GM21367 (cell line): ENCODE measurements around the gene ERI3.

Source experiments
- ATAC-seq: cut with Tn5 transposase; IDR thresholded peaks from one replicate; pipeline ENCODE4 v1.9.1; 2021; ENCODE audit not compliant: unreplicated experiment

Gene ERI3

GRCh38 chr1:44318097-44319088, 36.7 kb downstream of the ERI3 start:
- no peak for ATAC-seq

GRCh38 chr1:44316231-44316759, 38.8 kb downstream of the ERI3 start:
- ATAC-seq, result no peak

- ATAC-seq, result no peak
These were observed 39.5 kb downstream of the ERI3 start for GRCh38 chr1:44315521-44315920.

- no peak for ATAC-seq
These were observed 40.6 kb downstream of the ERI3 start for GRCh38 chr1:44314452-44314851.

- no peak for ATAC-seq
These were observed 41.7 kb downstream of the ERI3 start for GRCh38 chr1:44313265-44313918.

- no peak for ATAC-seq
These were observed 42.5 kb downstream of the ERI3 start for GRCh38 chr1:44312399-44313196.

GRCh38 chr1:44310006-44310405, 45.1 kb downstream of the ERI3 start:
- ATAC-seq, result no peak

GRCh38 chr1:44305962-44306422, 49.1 kb downstream of the ERI3 start:
- ATAC-seq, result no peak

- ATAC-seq, result no peak
These were observed 51.5 kb downstream of the ERI3 start for GRCh38 chr1:44303532-44303931.

- ATAC-seq, result no peak
These were observed 52.5 kb downstream of the ERI3 start for GRCh38 chr1:44302541-44302940.

GRCh38 chr1:44301442-44301841, 53.6 kb downstream of the ERI3 start:
- no peak for ATAC-seq

GRCh38 chr1:44300852-44301251, 54.2 kb downstream of the ERI3 start:
- no peak for ATAC-seq

GRCh38 chr1:44297695-44298400, 57.2 kb downstream of the ERI3 start:
- no peak for ATAC-seq

- ATAC-seq, result no peak
These were observed 58.3 kb downstream of the ERI3 start for GRCh38 chr1:44296806-44297205.

GRCh38 chr1:44296086-44296485, 59.0 kb downstream of the ERI3 start:
- ATAC-seq, result no peak

- ATAC-seq, result no peak
These were observed 60.5 kb downstream of the ERI3 start for GRCh38 chr1:44294588-44295007.

GRCh38 chr1:44293761-44294315, 61.2 kb downstream of the ERI3 start:
- no peak for ATAC-seq

- no peak for ATAC-seq
These were observed 62.4 kb downstream of the ERI3 start for GRCh38 chr1:44292651-44293050.

GRCh38 chr1:44290250-44291094, 64.6 kb downstream of the ERI3 start:
- no peak for ATAC-seq
